ENCODE measurements around the gene NKX6-2. TPM values are rescaled to one million over a fixed set of nuclear protein-coding genes. Genes with fewer than 3 reads are reported as not detected.

Gene NKX6-2
- total and polyA plus RNA-seq, 2 of the 8 experiments (the other 6 are each of a cell fraction or from before 2014, with no cell fraction given) = 0.06 TPM; not detected in 1

GRCh38 chr10:132755166-132755711 lies 30.7 kb downstream of the NKX6-2 start:
- DNase-seq (ENCODE audit: low read depth in 1 of 2, low spot score in 2 of 2) (no peak), FAIRE-seq (no peak)
- H3K79me2 ChIP-seq (ENCODE audit: control insufficient read depth in 1 of 2, insufficient read depth in 2 of 2, low read length in 2 of 2) = no peaks in the 10 kb centered on the region
- H3K23me2 ChIP-seq (ENCODE audit: low read depth, low read length) = no peaks in the 10 kb centered on the region
- no peaks in the 10 kb centered on the region for H3K4me1 ChIP-seq (replicated peaks in 1 of 4; ENCODE audit: control insufficient read depth in 3 of 4, insufficient read depth in 4 of 4, low read length in 3 of 4)
- no peak overlapping the region for H3K9ac ChIP-seq (replicated peaks in 1 of 4; ENCODE audit: extremely low read depth in 1 of 4, low read depth in 3 of 4, low read length in 3 of 4)
- peaks cover 0 to 4% of the 10 kb centered on the region in 2 experiments for H4K20me1 ChIP-seq (replicated peaks in 1 of 2; ENCODE audit: control insufficient read depth in 1 of 2, insufficient read depth in 2 of 2, low read length in 2 of 2)
- H3K27me3 ChIP-seq (replicated peaks in 1 of 4; ENCODE audit: control insufficient read depth in 3 of 4, extremely low read depth in 1 of 4, insufficient read depth in 3 of 4, low read length in 3 of 4) = no peaks in the 10 kb centered on the region
- no peak overlapping the region for H3K18ac ChIP-seq (ENCODE audit: extremely low read depth, low read length)
- no peak overlapping the region for H4K5ac ChIP-seq (ENCODE audit: insufficient read length, low read depth, low read length)
- H2BK5ac ChIP-seq (ENCODE audit: low read depth, low read length) = no peak overlapping the region; the same call in 1 of the 2 replicates
- H2AFZ ChIP-seq (ENCODE audit: low read length) = no peak overlapping the region
- H2AK5ac ChIP-seq (ENCODE audit: low read depth, low read length) = no peak overlapping the region
- TF ChIP-seq SP2 (IDR thresholded peaks at IDR 0.05; ENCODE audit: low read length) = no peak
- no peak for TF ChIP-seq SP4 (IDR thresholded peaks at IDR 0.05; ENCODE audit: low read length)
- no peak for TF ChIP-seq TAF7 (optimal IDR thresholded peaks at IDR 0.05; ENCODE audit: borderline replicate concordance, low read depth, low read length)
- no peak for TF ChIP-seq TAF1 (IDR thresholded peaks at IDR 0.05; ENCODE audit: low read depth, low read length)
- TF ChIP-seq CEBPB (IDR thresholded peaks at IDR 0.05; ENCODE audit: low read depth, low read length) = no peak
- peaks cover 0 to 5% (median 0%) of the 10 kb centered on the region in 4 experiments; a peak in 2 of 8 replicates for H3K36me3 ChIP-seq (ENCODE audit: control insufficient read depth in 2 of 4, insufficient read depth in 4 of 4, low read length in 3 of 4)
- no peak overlapping the region for H2BK15ac ChIP-seq (ENCODE audit: low read length)
- no peak overlapping the region for H3K27ac ChIP-seq (ENCODE audit: low read depth, low read length)
- ChIA-PET POLR2A (ENCODE audit: partially characterized antibody) (no interaction called here), CTCF (ENCODE audit: partially characterized antibody) (no interaction called here)
- peak overlapping the region; percentile 38 for H2BK120ac ChIP-seq (replicated peaks; ENCODE audit: low read depth, low read length)
- no peak overlapping the region for H3K14ac ChIP-seq (ENCODE audit: insufficient read length)
- no peak overlapping the region; the same call in 1 of the 2 replicates for H2BK12ac ChIP-seq (ENCODE audit: low read depth, low read length)
- no peak overlapping the region for H3K23ac ChIP-seq (ENCODE audit: insufficient read length)
- H3K4ac ChIP-seq (replicated peaks; ENCODE audit: insufficient read length, low read depth, low read length) = no peak overlapping the region
- no peak overlapping the region for H4K8ac ChIP-seq (ENCODE audit: extremely low read depth, insufficient read depth, low read length)
- H2BK20ac ChIP-seq (ENCODE audit: low read length) = no peak overlapping the region
- H4K91ac ChIP-seq (replicated peaks; ENCODE audit: insufficient read length, low read length) = no peak overlapping the region
- H3K4me3 ChIP-seq (ENCODE audit: extremely low read depth in 1 of 4, insufficient read depth in 2 of 4, low read depth in 3 of 4, low read length in 4 of 4) = no peak overlapping the region
- H3K56ac ChIP-seq (replicated peaks; ENCODE audit: insufficient read length, low read depth, low read length) = no peak overlapping the region
- H3K79me1 ChIP-seq (ENCODE audit: low read depth, low read length) = peaks cover 2% of the 10 kb centered on the region; the same call in 1 of the 2 replicates
- H3K9me3 ChIP-seq (ENCODE audit: insufficient read depth in 2 of 2, low read depth in 1 of 2, low read length in 1 of 2) = peaks cover 3 to 13% of the 10 kb centered on the region in 2 experiments; a peak in 2 of 4 replicates
- H3K4me2 ChIP-seq (ENCODE audit: insufficient read depth in 1 of 2, low read depth in 2 of 2, low read length in 2 of 2) = no peak overlapping the region
- WGBS, 2 experiments (ENCODE audit: extremely low coverage in 1 of 2, insufficient coverage in 1 of 2, insufficient read length in 1 of 2, insufficient replicate concordance in 2 of 2, low coverage in 1 of 2, low lambda C conversion rate in 2 of 2, missing lambda C conversion rate in 1 of 2) = 89% methylated on average over 15 of the region's 15 CpGs; no CpG with 5 or more reads in 1 of the 2 experiments

Measured in H1 (cell line).